GM12874 (cell line): Measurements from ENCODE around the gene EBF4.

Experiments used
- TF ChIP-seq, protein P1 (sequence below): IDR thresholded peaks from 2 replicates; pipeline ENCODE4 v1.5.1; 2011; ENCODE audit warnings: low read depth, mild to moderate bottlenecking, control low read depth, low read length, moderate library complexity; ENCODE audit not compliant: insufficient read depth

Gene EBF4, protein sequence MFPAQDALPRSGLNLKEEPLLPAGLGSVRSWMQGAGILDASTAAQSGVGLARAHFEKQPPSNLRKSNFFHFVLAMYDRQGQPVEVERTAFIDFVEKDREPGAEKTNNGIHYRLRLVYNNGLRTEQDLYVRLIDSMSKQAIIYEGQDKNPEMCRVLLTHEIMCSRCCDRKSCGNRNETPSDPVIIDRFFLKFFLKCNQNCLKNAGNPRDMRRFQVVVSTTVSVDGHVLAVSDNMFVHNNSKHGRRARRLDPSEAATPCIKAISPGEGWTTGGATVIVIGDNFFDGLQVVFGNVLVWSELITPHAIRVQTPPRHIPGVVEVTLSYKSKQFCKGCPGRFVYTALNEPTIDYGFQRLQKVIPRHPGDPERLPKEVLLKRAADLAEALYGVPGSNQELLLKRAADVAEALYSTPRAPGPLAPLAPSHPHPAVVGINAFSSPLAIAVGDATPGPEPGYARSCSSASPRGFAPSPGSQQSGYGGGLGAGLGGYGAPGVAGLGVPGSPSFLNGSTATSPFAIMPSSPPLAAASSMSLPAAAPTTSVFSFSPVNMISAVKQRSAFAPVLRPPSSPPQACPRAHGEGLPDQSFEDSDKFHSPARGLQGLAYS

GRCh38 chr20:2692036-2692885 lies at the start of gene EBF4:
TSS of gene EBF4 (plus strand) at chr20:2692780. CDS start at chr20:2693646, 866 bp downstream.
- TF ChIP-seq, protein P1, sequence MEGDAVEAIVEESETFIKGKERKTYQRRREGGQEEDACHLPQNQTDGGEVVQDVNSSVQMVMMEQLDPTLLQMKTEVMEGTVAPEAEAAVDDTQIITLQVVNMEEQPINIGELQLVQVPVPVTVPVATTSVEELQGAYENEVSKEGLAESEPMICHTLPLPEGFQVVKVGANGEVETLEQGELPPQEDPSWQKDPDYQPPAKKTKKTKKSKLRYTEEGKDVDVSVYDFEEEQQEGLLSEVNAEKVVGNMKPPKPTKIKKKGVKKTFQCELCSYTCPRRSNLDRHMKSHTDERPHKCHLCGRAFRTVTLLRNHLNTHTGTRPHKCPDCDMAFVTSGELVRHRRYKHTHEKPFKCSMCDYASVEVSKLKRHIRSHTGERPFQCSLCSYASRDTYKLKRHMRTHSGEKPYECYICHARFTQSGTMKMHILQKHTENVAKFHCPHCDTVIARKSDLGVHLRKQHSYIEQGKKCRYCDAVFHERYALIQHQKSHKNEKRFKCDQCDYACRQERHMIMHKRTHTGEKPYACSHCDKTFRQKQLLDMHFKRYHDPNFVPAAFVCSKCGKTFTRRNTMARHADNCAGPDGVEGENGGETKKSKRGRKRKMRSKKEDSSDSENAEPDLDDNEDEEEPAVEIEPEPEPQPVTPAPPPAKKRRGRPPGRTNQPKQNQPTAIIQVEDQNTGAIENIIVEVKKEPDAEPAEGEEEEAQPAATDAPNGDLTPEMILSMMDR, result no peak

- TF ChIP-seq, protein P1, result no peak
Measured at GRCh38 chr20:2643708-2644107, 48.9 kb upstream of the EBF4 start.

DNA sequence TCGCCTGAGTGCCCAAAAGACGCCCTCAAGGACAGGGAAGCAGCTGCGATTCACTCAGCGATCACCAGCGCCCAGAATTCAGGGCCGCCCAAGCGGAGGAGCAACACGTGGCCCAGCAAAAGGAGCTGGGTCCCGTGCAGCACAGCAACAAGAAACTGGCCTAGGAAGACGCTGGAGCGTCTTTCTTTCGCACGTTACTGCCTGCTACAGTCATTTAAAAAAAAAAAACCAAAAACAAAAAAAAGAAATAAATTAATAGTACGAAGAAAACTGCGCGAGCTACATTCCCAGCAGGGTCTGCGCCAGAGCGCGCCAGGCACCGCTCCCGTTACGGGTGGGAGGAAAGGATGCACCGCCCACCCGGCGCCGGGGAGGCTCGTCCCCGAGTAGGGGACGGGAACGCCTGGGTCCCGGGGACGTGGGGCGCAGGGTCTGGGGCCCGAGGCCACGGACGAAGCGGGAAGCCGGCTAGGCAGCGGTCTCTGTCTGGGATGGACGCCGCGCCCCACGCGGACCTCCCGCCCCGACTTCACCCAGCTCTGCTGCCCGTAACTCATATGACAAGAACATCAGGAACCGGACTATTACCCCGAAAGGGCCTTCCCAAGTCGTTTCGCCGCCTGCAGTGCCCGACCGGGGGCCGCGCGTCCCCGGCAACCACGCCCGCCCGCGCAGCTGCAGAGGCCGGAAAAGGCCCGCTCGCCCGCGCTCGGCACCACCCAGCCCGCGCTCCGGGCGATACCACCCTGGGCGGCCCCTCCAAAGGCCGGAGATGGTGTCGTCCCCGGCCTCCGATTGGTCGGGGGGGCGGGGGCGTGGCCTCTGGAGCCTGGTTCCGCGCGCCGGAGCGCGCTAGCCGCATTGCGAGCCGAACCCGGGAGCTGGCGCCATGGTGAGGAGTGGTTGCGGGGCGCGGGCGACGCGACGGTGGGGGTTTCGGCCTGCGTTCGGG lies 40.5 kb upstream of the EBF4 start, which contains the start of gene NOP56:
TSS of gene NOP56 (plus strand) at position 861 of the 952 bp plus-strand sequence. CDS start at position 890, 29 bp downstream.
- TF ChIP-seq, protein P1, result no peak

DNA sequence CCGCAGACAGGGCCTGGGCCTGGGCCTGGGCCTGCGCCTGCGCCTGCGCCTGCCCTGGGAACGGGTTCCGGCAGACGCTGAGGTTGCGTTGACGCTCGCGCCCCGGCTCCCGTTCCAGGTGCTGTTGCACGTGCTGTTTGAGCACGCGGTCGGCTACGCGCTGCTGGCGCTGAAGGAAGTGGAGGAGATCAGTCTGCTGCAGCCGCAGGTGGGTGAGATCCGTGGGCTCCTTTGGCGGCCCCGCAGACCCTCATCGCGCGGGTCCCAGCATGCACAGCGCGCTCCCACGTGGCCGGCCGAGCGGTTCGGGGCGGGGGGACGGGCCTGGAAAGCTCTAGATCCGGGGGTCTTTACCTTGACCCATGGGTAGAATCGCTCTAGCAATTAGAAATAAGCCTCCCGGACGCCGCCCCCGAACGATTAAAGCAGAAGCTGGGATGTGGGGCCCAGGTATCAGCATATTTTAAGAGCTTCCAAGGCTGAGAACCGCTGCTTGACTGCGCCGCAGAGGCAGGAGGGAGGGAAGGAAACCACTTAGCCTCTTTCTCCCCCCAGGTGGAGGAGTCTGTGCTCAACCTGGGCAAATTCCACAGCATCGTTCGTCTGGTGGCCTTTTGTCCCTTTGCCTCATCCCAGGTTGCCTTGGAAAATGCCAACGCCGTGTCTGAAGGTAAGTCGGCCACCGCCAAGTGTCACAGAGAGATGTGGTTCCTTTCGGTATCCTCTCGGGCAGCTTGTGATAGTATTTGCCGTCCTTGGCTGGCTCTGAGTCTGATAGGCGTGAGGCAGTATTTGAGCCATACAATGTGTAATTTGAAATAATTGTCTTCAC lies 39.6 kb upstream of the EBF4 start:
- TF ChIP-seq, protein P1, result no peak

- TF ChIP-seq, protein P1, result no peak
Measured at GRCh38 chr20:2653556-2654383, 38.8 kb upstream of the EBF4 start.
